Muscle layer of duodenum (tissue), 2 donors: Measurements from ENCODE around the gene CCDC17.

ENCODE experiments used
- H3K27ac ChIP-seq: one replicate; pipeline ENCODE4 v1.7.0; 2013; ENCODE audit warnings: mild to moderate bottlenecking, low read length
- H3K27me3 ChIP-seq: one replicate; pipeline ENCODE4 v1.7.0; 2013; ENCODE audit warnings: low read depth, mild to moderate bottlenecking, control low read depth, low read length
- H3K36me3 ChIP-seq, 2 donors: one replicate each; pipeline ENCODE4 v1.7.0; 2013; ENCODE audit warnings: low read length in 2 of 2, control low read depth in 1 of 2, mild to moderate bottlenecking in 1 of 2; ENCODE audit not compliant: insufficient read depth in 2 of 2, control insufficient read depth in 1 of 2
- H3K4me1 ChIP-seq, 2 donors: one replicate each; pipeline ENCODE4 v1.7.0; 2013; ENCODE audit warnings: low read length in 2 of 2, mild to moderate bottlenecking in 2 of 2, control low read depth in 1 of 2, moderate library complexity in 1 of 2; ENCODE audit not compliant: insufficient read depth in 2 of 2, control insufficient read depth in 1 of 2
- H3K4me3 ChIP-seq, 2 donors: one replicate each; pipeline ENCODE4 v1.7.0; 2013; ENCODE audit warnings: low read length in 2 of 2, low read depth in 1 of 2, mild to moderate bottlenecking in 1 of 2
- H3K9me3 ChIP-seq, 2 donors: one replicate each; pipeline ENCODE4 v1.7.0; 2013; ENCODE audit warnings: low read length in 2 of 2, control low read depth in 1 of 2, mild to moderate bottlenecking in 1 of 2; ENCODE audit not compliant: control insufficient read depth in 1 of 2
- donor health status: healthy.

Gene CCDC17

GRCh38 chr1:45621895-45622523, 1.8 kb downstream of the CCDC17 start:
- Histone ChIP-seq H3K9me3 (no peaks in the 10 kb centered on the region), H3K4me1 (peaks cover 0 to 9% of the 10 kb centered on the region in 2 donors), H3K27me3 (no peaks in the 10 kb centered on the region), H3K27ac (no peak overlapping the region), H3K36me3 (peaks cover 23 to 24% of the 10 kb centered on the region in 2 donors), H3K4me3 (peak overlapping the region in 1 of 2 donors; percentile 44)

DNA sequence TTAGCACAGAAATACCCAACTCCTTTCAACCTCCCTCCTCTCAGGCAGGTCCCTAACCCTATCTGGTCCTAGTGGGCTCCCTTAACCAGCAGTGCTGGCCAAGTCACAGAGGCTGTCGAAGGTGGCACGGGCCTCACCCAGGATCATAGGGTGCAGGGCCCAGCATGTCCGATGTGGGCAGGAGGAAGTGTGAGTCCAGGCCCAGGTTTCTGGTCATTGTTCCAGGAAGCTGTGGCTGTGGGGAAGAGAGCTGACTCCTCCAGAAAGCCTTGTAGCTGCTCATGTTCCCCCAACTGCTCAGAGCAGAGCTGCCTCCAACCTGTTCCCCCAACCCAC, 2.4 kb downstream of the CCDC17 start:
- peaks cover 0 to 9% of the 10 kb centered on the region in 2 donors for H3K4me1 ChIP-seq
- H3K27me3 ChIP-seq, result no peaks in the 10 kb centered on the region
- no peak overlapping the region for H3K4me3 ChIP-seq
- H3K27ac ChIP-seq, result no peak overlapping the region
- H3K9me3 ChIP-seq, result no peaks in the 10 kb centered on the region
- H3K36me3 ChIP-seq, result peaks cover 26 to 27% of the 10 kb centered on the region in 2 donors

DNA sequence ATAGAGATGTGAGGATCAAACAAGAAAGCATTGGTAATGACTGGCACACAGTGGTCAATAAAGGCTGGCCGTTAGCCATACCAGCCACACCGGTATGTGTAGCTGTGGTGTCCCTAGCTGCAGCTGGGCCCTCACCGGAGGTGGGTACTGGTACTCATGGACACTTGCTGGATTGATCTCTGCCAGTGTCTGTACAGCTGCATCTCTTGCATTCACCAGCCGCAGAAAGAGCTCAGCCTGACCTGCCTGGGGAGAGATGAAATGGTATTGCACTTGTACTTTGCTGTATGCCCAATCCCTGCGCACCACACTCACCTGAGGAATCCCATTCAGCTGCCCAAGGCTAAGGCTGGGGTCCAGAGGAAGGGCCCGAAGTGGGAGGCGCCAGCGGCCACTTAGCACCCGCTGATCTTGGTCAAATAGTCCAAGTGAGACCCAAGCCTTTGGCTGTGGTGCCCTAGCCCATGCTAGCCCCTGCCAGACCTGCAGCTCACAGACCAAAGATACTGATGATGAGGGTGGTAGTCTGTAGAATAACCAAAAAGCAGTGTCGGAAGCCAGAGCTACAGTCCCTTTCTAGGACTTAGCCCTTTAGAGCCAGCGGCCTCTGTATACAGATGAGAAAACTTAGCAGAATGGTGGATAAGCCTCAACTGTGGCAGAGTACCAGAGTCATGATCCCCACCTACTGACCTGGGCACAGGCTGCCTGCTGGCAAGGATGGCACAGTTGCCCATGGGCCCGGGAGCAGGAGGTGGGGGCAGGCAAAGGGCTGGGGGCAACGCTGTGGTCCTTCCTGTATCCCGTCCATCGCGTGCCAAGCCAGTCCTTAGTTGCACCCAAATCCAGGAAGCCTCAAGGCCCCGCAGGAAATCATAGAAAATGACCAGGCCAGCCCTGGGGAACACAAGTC, 3.0 kb downstream of the CCDC17 start:
- peaks cover 31% of the 10 kb centered on the region in 2 donors for H3K36me3 ChIP-seq
- no peak overlapping the region for H3K4me3 ChIP-seq

GRCh38 chr1:45619149-45619921, 4.5 kb downstream of the CCDC17 start:
- Histone ChIP-seq H3K4me1 (peaks cover 0 to 9% of the 10 kb centered on the region in 2 donors), H3K36me3 (peaks cover 39 to 42% of the 10 kb centered on the region in 2 donors), H3K4me3 (no peak overlapping the region), H3K27me3 (no peaks in the 10 kb centered on the region), H3K9me3 (no peaks in the 10 kb centered on the region), H3K27ac (peak overlapping the region; percentile 2)

More for the DNA sequence above, 3.0 kb downstream of the CCDC17 start:
- no peak overlapping the region for H3K27ac ChIP-seq
- no peaks in the 10 kb centered on the region for H3K9me3 ChIP-seq
- no peaks in the 10 kb centered on the region for H3K27me3 ChIP-seq
- peaks cover 0 to 9% of the 10 kb centered on the region in 2 donors for H3K4me1 ChIP-seq

DNA sequence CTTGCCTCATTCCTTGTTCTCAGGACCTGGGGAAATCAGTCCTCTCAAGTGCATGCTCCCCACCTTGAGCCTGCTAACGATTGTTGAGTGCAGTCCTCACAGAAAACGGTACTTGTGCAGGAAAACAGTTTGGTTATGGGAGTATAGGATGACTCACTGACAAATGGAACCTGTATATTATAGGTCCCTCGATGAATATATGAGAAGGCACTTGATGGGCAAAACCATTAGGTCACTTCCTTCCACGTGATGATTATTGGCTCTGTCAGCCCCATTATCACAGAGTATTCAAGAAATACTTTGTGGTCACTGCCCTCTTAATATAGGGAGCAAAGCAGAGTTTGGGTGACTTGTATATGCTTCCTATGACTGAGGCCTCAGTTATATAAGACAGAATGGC, 6.2 kb downstream of the CCDC17 start:
- Histone ChIP-seq H3K27me3 (no peaks in the 10 kb centered on the region), H3K27ac (no peak overlapping the region), H3K4me3 (no peak overlapping the region), H3K36me3 (peaks cover 39 to 54% of the 10 kb centered on the region in 2 donors), H3K4me1 (peaks cover 0 to 9% of the 10 kb centered on the region in 2 donors), H3K9me3 (no peaks in the 10 kb centered on the region)

DNA sequence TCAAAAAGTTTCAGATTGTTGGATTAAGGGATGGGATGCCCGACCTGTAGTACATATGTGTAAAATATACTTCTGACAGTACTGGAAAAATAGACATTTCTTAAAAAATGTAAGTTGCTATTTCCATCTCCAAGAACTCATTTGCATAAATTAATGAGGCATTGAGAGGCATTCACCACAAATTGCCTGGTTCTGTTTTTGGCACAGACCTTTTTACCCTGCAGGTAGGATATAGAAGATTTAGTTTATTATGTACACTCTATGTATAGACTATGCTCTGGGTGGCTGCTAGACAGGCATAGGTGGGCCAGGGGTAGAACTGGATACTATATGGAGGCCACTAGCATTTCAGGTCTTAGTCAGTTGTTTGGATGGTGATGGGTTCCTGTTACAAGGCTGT, 8.0 kb downstream of the CCDC17 start:
- H3K27ac ChIP-seq, result no peak overlapping the region
- no peak overlapping the region for H3K4me3 ChIP-seq
- no peaks in the 10 kb centered on the region for H3K4me1 ChIP-seq
- no peaks in the 10 kb centered on the region for H3K27me3 ChIP-seq
- peaks cover 40 to 58% of the 10 kb centered on the region in 2 donors for H3K36me3 ChIP-seq
- H3K9me3 ChIP-seq, result no peaks in the 10 kb centered on the region

DNA sequence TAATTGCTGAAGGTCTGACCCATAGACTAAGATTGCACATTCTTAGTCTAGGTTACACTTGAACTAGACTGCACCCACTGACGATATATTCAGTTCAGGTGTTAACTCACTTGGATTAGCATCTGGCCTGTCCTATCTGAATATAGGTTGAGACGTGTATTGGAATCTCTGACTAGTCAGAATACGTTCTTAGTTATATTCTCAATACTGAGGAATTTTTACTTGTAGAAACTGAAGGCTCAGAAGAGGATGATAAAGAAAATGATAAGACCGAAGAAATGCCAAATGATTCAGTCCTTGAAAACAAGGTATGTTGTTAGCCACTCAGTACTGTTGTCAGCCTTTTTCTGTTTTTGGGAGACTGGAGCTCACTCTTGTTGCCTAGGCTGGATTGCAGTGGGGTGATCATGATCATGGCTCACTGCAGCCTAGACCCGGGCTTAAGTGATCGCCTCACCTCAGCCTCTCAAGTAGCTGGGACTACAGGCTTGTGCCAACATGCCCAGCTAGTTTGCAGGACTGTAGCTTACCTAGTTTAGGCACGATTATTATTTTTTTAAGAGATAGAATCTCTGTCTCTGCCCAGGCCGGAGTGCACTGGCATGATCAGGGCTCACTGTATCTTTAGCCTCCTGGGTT, 10.8 kb downstream of the CCDC17 start:
- H3K4me3 ChIP-seq, result no peak overlapping the region
- H3K4me1 ChIP-seq, result no peaks in the 10 kb centered on the region
- no peaks in the 10 kb centered on the region for H3K27me3 ChIP-seq
- no peak overlapping the region for H3K27ac ChIP-seq
- H3K36me3 ChIP-seq, result peaks cover 46 to 59% of the 10 kb centered on the region in 2 donors
- no peaks in the 10 kb centered on the region for H3K9me3 ChIP-seq

DNA sequence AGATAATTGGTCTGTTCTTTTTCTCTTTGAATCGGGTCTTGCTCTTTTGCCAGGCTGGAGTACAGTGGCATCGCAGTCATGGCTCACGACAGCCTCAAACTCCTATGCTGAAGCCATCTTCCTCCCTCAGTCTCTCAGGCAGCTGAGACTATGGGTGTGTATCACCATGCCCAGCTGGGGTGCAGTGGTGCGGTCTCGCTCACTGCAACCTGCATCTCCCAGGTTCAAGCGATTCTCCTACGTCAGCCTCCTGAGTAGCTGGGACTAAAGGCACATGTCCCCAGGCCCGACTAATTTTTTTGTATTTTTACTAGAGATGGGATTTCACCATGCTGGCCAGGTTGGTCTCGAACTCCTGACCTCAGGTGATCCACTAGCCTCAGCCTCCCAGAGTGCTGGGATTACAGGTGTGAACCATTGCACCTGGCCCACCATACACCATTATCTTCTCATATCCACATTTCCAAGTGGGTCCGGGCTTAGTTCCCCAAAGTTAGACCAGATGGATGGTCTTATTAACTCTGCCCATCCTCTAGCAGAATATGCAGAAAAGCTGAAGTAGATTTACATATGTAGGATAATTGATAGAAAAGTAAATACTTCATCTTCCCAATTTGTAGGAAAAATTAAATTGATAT, 13.1 kb downstream of the CCDC17 start:
- Histone ChIP-seq H3K4me1 (peaks cover 0 to 4% of the 10 kb centered on the region in 2 donors), H3K27ac (no peak overlapping the region), H3K9me3 (no peaks in the 10 kb centered on the region), H3K4me3 (no peak overlapping the region), H3K27me3 (no peaks in the 10 kb centered on the region), H3K36me3 (peaks cover 33 to 51% of the 10 kb centered on the region in 2 donors)

- Histone ChIP-seq H3K27me3 (no peaks in the 10 kb centered on the region), H3K36me3 (peaks cover 22 to 39% of the 10 kb centered on the region in 2 donors), H3K27ac (peak overlapping the region; percentile 17)
These were observed 15.4 kb downstream of the CCDC17 start for GRCh38 chr1:45608175-45609156.

More at GRCh38 chr1:45608175-45609156, 15.4 kb downstream of the CCDC17 start:
- H3K9me3 ChIP-seq, result no peaks in the 10 kb centered on the region
- peaks cover 0 to 4% of the 10 kb centered on the region in 2 donors for H3K4me1 ChIP-seq
- H3K4me3 ChIP-seq, result peak overlapping the region in 1 of 2 donors; percentile 12
